Measurements from ENCODE around the gene FBXL13.
"Not testable (repeated sequence)": the region's sequence is repeated elsewhere in the genome, so short reads cannot be mapped to it uniquely, and the experiment has no call there.

Gene FBXL13

GRCh38 chr7:102918845-102919244 is 155.8 kb downstream of the FBXL13 start:
- DNase-seq (ENCODE audit: low read depth, low spot score) = no peak

GRCh38 chr7:102917436-102918353 is 156.9 kb downstream of the FBXL13 start:
- H3K4me3 ChIP-seq (ENCODE audit: low read length) = no peak overlapping the region
- DNase-seq (ENCODE audit: low read depth, low spot score) = no peak

More at GRCh38 chr7:102918845-102919244, 155.8 kb downstream of the FBXL13 start:
- H3K4me3 ChIP-seq (ENCODE audit: low read length) = no peak overlapping the region

GRCh38 chr7:102916881-102917280 is 157.7 kb downstream of the FBXL13 start:
- no peak for DNase-seq (ENCODE audit: low read depth, low spot score)
- no peak overlapping the region for H3K4me3 ChIP-seq (ENCODE audit: low read length)

GRCh38 chr7:102916426-102916825 is 158.2 kb downstream of the FBXL13 start:
- DNase-seq (ENCODE audit: low read depth, low spot score) = no peak
- H3K4me3 ChIP-seq (ENCODE audit: low read length) = no peak overlapping the region

- DNase-seq (ENCODE audit: low read depth, low spot score) = no peak
- H3K4me3 ChIP-seq (ENCODE audit: low read length) = no peak overlapping the region
Observed at GRCh38 chr7:102914585-102914984, 160.0 kb downstream of the FBXL13 start.

- no peak overlapping the region for H3K4me3 ChIP-seq (ENCODE audit: low read length)
- no peak for DNase-seq (ENCODE audit: low read depth, low spot score)
Observed at GRCh38 chr7:102913826-102914225, 160.8 kb downstream of the FBXL13 start.

- no peak for DNase-seq (ENCODE audit: low read depth, low spot score)
- H3K4me3 ChIP-seq (ENCODE audit: low read length) = no peak within 1 kb of the TSS
Observed at GRCh38 chr7:102912742-102913141, 161.9 kb downstream of the FBXL13 start, which contains the start of gene LRRC17. TSS of gene LRRC17 (plus strand) at chr7:102913000. CDS start at chr7:102933914, 20,914 bp downstream.

- no peak overlapping the region for H3K4me3 ChIP-seq (ENCODE audit: low read length)
- DNase-seq (ENCODE audit: low read depth, low spot score) = no peak
Observed at GRCh38 chr7:102908676-102909075, 165.9 kb downstream of the FBXL13 start.

GRCh38 chr7:102903576-102903975 is 171.0 kb downstream of the FBXL13 start:
- not testable (repeated sequence) for H3K4me3 ChIP-seq (ENCODE audit: low read length); DNase-seq (ENCODE audit: low read depth, low spot score)

GRCh38 chr7:102902052-102902451 is 172.5 kb downstream of the FBXL13 start:
- not testable (repeated sequence) for DNase-seq (ENCODE audit: low read depth, low spot score); H3K4me3 ChIP-seq (ENCODE audit: low read length)

GRCh38 chr7:102898532-102898859 is 176.1 kb downstream of the FBXL13 start:
- no peak overlapping the region for H3K4me3 ChIP-seq (ENCODE audit: low read length)
- DNase-seq (ENCODE audit: low read depth, low spot score) = no peak

- DNase-seq (ENCODE audit: low read depth, low spot score) = no peak
- H3K4me3 ChIP-seq (ENCODE audit: low read length) = no peak overlapping the region
Observed at GRCh38 chr7:102897856-102898531, 176.6 kb downstream of the FBXL13 start.

- no peak overlapping the region for H3K4me3 ChIP-seq (ENCODE audit: low read length)
- no peak for DNase-seq (ENCODE audit: low read depth, low spot score)
Observed at GRCh38 chr7:102897211-102897631, 177.4 kb downstream of the FBXL13 start.

GRCh38 chr7:102896585-102896984 is 178.0 kb downstream of the FBXL13 start:
- DNase-seq (ENCODE audit: low read depth, low spot score) = no peak
- no peak overlapping the region for H3K4me3 ChIP-seq (ENCODE audit: low read length)

GRCh38 chr7:102895602-102896001 is 179.0 kb downstream of the FBXL13 start:
- DNase-seq (ENCODE audit: low read depth, low spot score) = no peak
- H3K4me3 ChIP-seq (ENCODE audit: low read length) = no peak overlapping the region

GRCh38 chr7:102892631-102893278 is 181.8 kb downstream of the FBXL13 start:
- no peak overlapping the region for H3K4me3 ChIP-seq (ENCODE audit: low read length)
- DNase-seq (ENCODE audit: low read depth, low spot score) = no peak

- no peak overlapping the region for H3K4me3 ChIP-seq (ENCODE audit: low read length)
- no peak for DNase-seq (ENCODE audit: low read depth, low spot score)
Observed at GRCh38 chr7:102891693-102892261, 182.8 kb downstream of the FBXL13 start.

GRCh38 chr7:102890971-102891692 is 183.5 kb downstream of the FBXL13 start:
- no peak overlapping the region for H3K4me3 ChIP-seq (ENCODE audit: low read length)
- no peak for DNase-seq (ENCODE audit: low read depth, low spot score)
